SKM-1 (cell line): ENCODE data around the gene PI4KB.
A peak's percentile ranks its signal among the peaks of the same experiment; 100 is the strongest.

Source experiments
- DNase-seq: peaks from one replicate; lab custom pipeline; 2025; ENCODE audit not compliant: unreplicated experiment; lab: John Stamatoyannopoulos, UW

PI4KB gene

DNA sequence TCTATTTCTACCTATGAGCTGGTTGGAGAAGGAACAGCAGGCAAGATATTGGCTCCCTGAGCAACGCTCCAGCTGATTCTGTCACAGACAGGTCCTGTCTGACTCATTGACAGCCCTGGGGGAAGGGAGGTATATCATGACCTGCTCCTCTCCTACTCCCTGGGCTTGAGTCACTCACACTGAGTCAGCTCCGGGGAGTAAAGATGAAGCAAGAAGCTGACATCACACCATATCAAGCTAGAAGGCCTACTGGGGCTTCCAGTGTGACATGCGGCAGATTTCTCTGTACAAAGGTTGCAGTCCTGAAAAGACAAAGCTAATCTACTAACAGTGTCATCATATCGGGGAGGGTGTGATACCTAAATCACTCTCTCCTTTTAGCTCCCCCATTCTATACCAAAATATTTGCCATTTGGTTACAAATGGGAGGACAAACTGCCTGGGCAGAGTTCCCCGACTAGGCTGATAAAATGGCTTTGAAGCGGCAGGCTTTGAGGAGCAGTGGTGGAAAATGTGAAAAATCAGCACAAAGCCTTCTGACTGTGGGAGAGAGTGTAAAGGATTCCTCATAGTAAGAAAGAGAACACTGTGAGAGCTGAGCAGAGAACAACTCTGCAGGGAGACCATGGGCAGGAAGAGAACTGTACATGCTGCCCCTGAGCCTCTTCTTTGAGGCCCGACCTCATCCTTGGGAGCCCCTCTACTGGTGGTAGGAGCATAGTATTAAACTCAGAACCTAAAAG, 15.5 kb downstream of the PI4KB start:
- DNase-seq = peak; percentile 76

GRCh38 chr1:151311011-151311410, 16.2 kb downstream of the PI4KB start:
- no peak for DNase-seq

DNA sequence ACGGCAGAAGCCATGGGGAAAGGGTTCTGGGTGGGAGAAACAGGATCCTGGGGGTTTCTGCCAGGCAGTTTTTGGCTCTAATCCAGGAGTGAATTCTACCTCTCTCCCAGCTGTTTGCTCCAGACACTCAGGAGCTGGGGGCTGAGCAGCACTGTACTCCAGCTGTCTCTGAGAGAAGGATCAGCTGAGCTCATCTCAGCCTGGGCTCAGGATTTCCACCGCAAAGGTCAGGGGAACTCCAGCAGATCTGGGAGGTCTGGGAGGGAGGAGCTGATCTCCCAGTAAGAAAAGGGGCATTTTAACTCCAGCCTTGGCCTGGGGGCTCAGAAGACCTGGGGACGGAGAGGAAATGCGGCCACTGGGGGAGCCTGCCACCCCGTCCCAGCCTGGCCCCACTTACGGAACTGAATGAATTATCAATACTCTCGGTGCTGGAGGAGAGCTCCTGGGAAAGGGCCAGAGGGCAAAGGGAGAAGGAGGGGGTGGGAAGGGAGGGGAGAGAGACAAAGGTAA, 17.3 kb downstream of the PI4KB start:
- DNase-seq = no peak

DNA sequence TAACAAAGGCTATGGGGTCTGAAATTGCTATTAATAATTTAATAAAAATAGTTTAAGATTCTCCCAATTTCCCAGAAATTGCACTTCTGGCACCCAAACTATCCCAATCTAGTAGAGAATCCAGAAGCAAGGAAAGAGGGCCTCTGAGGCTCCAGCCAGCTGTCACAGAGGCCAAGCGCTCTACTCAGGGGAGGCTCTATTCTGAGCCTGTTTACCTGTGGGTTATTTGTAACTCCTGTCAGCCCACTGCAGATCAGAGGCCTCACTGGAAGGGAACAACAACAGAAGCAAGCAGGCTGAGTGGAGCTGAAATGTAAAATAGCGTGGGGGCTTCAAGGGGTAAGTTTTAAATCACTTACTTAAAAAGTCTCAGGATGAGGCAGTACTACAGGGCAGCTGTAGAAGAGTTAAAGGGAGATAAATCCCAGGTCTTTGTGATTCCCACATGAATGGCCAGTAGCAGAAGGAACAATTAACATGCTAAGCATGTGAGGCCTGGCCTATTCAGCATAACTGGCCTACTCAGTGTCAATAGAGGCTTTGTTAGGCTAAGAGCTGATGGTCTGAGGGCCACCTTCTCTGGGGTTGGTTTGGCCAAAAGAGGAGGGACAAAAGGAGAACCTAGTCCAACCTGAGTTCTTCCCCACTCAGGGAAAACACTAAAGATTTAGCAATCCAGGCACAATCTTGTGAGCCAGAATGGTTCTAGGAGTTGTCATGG, 32.3 kb downstream of the PI4KB start:
- DNase-seq = no peak

GRCh38 chr1:151293093-151293492, 34.1 kb downstream of the PI4KB start:
- no peak for DNase-seq

GRCh38 chr1:151292207-151293030, 34.8 kb downstream of the PI4KB start:
- no peak for DNase-seq

DNA sequence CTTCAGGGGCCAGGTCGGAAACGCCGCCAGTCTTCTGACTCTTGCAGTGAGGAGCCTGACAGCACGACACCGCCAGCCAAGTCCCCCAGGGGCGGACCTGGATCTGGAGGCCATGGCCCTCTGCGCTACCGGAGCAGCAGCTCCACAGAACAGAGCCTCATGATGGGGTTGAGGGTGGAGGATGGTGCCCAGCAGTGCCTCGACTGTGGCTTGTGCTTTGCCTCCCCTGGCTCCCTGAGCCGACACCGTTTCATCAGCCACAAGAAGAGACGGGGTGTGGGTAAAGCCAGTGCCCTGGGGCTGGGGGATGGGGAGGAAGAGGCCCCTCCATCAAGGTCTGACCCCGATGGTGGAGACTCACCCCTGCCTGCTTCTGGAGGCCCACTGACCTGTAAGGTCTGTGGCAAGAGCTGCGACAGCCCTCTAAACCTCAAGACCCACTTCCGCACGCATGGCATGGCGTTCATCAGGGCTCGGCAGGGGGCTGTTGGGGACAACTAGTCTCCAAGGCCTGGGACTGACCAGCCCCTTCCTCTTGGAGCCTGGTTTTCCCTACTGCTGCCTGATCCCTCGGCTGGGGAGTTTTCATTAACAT, 36.4 kb downstream of the PI4KB start:
- no peak for DNase-seq

DNA sequence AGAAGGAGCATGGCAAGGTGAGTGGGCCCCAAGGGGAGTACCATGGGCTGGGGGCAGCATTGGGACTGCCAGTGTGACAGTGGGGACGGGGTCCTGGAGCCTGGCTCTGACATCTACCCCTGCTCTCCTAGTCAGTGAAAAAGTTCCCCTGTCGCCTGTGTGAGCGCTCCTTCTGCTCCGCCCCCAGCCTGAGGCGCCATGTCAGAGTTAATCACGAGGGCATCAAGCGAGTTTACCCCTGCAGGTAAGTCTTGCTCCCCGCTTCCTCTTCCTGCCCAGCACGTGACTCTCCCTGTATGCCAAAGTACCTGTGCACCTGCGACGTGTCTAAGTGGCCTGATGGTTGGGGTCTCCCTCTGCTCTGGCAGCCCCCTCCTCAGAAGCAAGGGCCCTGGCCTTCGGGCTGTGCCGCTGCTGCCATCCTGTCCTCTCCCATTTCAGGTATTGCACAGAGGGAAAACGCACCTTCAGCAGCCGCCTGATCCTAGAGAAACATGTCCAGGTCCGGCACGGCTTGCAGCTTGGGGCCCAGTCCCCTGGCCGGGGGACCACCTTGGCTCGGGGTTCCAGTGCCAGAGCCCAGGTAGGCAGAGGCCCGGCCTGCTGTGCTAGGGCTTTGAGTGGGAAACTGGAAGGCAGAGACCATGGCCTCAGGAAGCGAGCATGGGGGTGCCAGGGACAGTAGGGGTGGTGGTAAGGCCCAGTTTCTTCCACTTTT, 37.1 kb downstream of the PI4KB start:
- DNase-seq = no peak

GRCh38 chr1:151289080-151289935, 37.9 kb downstream of the PI4KB start:
- DNase-seq = no peak

DNA sequence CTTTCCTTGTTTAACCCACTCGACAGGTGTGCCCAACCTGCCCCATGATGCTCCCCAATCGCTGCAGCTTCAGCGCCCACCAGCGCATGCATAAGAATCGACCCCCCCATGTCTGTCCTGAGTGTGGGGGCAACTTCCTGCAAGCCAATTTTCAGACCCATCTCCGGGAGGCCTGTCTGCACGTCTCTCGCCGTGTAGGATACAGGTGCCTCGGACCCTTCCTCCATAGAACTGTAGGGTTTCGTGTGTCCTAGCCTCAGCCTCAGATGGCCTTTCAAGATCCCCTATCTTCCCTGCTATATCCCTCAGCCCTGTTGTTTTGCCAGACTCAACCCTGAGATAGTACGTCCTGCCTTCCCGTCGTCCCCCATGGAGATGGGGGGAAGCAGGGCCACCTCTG, 38.7 kb downstream of the PI4KB start:
- DNase-seq = no peak

DNA sequence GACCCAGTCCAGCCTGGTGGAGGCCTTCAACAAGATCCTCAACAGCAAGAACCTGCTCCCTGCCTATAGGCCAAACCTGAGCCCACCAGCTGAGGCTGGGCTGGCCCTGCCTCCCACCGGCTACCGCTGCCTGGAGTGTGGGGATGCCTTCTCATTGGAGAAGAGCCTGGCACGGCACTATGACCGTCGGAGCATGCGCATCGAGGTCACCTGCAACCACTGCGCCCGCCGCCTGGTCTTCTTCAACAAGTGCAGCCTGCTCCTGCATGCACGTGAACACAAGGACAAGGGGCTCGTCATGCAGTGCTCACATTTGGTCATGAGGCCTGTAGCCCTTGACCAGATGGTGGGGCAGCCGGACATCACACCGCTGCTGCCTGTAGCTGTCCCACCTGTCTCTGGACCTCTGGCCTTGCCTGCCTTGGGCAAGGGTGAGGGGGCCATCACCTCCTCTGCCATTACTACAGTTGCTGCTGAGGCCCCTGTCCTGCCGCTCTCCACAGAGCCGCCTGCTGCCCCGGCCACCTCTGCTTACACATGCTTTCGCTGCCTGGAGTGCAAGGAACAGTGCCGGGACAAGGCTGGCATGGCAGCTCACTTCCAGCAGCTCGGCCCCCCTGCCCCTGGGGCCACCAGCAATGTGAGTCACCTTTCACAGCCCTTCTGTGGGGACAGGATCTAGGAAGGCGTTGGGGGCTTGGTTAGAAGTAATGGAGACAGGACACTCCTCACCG, 39.3 kb downstream of the PI4KB start:
- no peak for DNase-seq

GRCh38 chr1:151287341-151287699, 39.9 kb downstream of the PI4KB start:
- DNase-seq = no peak

- DNase-seq = no peak
Observed at GRCh38 chr1:151286619-151287340, 40.4 kb downstream of the PI4KB start.

- DNase-seq = no peak
Observed at GRCh38 chr1:151284013-151284577, 43.1 kb downstream of the PI4KB start.

DNA sequence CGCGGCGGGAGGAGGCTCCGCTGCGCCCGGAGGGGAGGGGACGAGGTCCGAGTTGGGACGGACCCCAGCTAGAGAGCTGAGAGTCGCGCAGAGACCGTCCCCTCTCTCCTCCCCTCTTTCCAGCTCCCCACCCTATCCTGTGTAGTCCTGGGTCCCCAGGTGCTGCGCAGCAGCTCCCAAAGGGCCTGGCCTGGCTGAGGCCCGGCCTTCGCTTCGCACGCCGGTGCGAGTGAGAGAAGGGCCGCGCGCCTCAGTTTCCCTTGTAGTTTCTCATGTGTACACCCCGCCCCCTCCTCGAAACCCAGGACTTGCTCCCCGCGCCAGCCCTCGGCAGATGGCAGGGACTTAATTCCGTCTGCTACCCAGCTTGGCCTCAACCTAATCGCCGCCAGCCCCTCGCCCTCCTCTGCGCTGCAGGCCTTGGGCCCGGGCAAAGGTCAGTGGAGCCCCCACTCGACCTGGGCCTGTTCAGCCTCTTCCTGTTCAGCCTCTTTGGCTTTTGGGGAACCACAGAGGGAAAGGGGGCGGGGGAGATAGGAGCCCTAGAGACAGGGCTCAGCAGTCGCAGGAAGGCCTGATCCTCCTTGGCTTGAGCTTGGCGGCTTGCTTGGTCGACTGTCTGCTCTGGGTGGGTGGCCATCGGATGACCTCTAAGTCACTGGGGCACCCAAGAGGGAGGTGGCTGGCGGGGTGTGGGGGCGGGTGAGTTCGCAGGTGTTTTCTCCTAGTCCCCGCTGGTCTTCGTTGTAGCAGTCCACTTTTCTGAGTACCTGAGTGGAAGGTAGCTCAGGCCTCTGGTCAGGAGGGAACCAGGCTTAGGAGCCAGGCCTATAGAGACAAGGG, 44.1 kb downstream of the PI4KB start:
- peak; percentile 63 for DNase-seq

DNA sequence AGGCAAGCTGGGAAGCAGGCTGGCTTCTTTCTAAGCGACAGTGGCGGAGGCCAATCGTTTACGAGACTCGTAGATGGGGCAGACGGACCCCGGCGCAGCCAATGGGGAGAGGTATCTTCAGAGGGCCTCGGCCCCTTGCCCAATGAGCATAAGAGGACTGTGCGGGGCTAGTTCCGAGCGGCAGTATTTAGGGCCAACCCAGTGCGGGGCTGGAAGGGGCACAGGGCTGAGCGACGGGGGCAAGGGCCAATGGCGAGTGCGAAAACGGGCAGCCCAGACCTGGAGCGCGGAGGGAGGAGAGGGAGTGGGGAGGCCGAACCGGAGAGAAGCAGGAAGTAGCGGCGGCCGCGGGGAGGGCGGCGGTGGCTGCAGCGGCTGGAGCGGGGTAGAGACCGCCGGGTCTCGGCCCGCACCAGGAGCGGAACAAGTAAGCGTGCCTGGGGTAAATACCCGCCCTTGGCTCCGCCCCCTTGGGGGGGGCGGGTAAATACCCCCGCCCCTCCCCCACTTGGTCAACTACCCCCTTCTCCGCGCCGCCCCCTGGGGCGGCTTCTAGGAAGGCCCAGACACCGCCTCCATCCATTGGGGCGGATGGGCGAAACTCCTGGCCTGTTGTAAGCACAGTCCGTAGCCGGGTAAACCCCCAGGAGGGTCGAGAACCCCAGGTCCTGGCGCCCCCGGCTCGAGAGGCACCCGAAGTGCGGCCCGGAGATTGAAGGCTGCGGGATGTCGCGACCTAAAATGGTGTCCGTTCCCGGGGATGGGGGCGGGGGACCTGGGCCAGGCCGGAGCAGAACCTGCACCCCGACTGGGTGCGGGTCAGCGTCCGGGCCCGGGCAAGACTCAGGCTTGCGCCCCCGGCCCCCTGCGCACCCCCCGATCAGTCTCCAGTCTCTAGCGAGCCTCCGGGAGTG, 45.0 kb downstream of the PI4KB start, which contains the start of gene ZNF687:
Gene ZNF687, plus strand, starts transcription at position 331 of the 914 bp plus-strand sequence. CDS start 3,993 bp downstream, outside the sequence.
- peak; percentile 100 for DNase-seq
